OCI-LY1 (cell line): ENCODE measurements around the gene CCDC138.
"Not testable (repeated sequence)": the region's sequence is repeated elsewhere in the genome, so short reads cannot be mapped to it uniquely, and the experiment has no call there.

Experiments
- EZH2 ChIP-seq: fragments of 200-600 bp; sonication (generic), shearing (Covaris generic); IDR thresholded peaks from 2 replicates; pipeline ENCODE4 v1.8.0; 2017; ENCODE audit warnings: borderline replicate concordance, mixed run types, mild to moderate bottlenecking, antibody characterized with exemption, low read length, moderate library complexity, mixed read lengths
- TF ChIP-seq, protein P1 (sequence below): fragments of 200-600 bp; sonication (generic), shearing (Covaris generic); IDR thresholded peaks from 2 replicates; pipeline ENCODE4 v1.5.1; 2017; ENCODE audit warnings: mild to moderate bottlenecking, antibody characterized with exemption, low read length, moderate library complexity, mixed read lengths

DNA sequence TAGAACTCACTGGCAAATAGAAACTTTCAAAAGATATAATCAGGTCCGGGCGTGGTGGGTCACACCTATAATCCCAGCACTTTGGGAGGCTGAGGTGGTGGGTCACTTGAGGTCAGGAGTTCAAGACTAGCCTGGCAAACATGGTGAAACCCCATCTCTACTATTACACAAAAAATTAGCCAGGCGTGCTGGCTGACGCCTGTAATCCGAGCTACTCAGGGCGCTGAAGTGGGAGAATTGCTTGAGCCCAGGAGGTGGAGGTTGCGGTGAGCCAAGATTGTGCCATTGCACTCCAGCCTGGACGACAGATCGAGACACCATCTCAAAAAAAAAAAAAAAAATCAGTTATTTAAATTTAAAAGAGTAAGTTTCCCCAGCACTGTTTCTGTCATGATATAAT lies 28.6 kb upstream of the CCDC138 start:
- TF ChIP-seq, protein P1, sequence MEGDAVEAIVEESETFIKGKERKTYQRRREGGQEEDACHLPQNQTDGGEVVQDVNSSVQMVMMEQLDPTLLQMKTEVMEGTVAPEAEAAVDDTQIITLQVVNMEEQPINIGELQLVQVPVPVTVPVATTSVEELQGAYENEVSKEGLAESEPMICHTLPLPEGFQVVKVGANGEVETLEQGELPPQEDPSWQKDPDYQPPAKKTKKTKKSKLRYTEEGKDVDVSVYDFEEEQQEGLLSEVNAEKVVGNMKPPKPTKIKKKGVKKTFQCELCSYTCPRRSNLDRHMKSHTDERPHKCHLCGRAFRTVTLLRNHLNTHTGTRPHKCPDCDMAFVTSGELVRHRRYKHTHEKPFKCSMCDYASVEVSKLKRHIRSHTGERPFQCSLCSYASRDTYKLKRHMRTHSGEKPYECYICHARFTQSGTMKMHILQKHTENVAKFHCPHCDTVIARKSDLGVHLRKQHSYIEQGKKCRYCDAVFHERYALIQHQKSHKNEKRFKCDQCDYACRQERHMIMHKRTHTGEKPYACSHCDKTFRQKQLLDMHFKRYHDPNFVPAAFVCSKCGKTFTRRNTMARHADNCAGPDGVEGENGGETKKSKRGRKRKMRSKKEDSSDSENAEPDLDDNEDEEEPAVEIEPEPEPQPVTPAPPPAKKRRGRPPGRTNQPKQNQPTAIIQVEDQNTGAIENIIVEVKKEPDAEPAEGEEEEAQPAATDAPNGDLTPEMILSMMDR: not testable (repeated sequence)
- TF ChIP-seq EZH2: not testable (repeated sequence)
